Measurements from ENCODE around the gene EARS2.

DNA sequence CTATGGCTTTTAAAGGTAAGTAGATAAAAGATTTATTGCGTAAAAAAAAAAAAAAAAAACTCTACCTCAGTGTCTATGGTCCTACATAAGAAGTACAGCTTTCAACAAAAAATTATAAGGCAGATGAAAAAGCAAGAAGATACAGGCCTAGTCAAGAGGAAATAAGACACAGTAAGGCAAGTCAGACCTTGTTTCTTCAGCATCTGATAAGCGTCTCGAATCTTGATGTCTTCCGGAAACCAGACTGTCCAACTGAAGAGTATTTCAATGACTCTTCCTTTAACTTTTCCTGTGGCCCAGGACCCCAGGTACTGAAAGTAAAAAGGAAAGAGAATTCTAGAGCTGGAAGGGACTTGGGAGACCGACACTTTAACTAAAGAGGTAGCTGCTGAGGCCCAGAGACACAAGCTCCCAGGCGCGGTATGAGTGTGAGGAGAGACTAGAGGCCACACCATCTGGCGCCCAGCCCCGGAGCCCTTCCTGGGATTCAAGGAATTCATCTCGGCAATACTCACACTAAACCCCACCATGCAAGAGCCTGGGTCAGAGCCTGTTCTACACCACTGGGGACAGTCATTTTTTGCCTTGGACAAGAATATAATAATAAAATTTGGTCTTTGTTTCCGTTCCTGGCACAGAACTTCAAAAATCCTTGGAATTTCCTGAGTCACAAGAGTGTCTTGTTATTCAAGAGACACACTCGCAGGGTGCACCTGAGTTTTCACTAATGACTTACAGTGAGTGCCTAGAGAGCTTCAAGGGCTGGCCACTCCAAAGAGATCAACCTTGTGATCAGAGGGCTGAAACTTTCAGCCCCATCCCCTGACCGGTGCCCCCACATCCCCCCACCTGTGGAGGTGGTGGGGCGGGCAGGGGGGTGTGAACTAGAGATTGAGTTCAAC is 65.4 kb downstream of the EARS2 start:
- TF ChIP-seq, protein P1, sequence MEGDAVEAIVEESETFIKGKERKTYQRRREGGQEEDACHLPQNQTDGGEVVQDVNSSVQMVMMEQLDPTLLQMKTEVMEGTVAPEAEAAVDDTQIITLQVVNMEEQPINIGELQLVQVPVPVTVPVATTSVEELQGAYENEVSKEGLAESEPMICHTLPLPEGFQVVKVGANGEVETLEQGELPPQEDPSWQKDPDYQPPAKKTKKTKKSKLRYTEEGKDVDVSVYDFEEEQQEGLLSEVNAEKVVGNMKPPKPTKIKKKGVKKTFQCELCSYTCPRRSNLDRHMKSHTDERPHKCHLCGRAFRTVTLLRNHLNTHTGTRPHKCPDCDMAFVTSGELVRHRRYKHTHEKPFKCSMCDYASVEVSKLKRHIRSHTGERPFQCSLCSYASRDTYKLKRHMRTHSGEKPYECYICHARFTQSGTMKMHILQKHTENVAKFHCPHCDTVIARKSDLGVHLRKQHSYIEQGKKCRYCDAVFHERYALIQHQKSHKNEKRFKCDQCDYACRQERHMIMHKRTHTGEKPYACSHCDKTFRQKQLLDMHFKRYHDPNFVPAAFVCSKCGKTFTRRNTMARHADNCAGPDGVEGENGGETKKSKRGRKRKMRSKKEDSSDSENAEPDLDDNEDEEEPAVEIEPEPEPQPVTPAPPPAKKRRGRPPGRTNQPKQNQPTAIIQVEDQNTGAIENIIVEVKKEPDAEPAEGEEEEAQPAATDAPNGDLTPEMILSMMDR (IDR thresholded peaks at IDR 0.05), result no peak
- no peak for TF ChIP-seq POLR2A (IDR thresholded peaks at IDR 0.05)

Data from lower leg skin (tissue), 3 donors.